Nephron progenitor cell (in vitro differentiated cells): Measurements from ENCODE around the gene MACF1.

ENCODE experiments used
- DNase-seq: peaks from one replicate; pipeline ENCODE4 v3.0.0; 2021
- H3K27ac Mint-ChIP-seq: 2 replicates; pipeline ENCODE4 v1.8.0; 2021; ENCODE audit warnings: mild to moderate bottlenecking, moderate library complexity, mixed read lengths
- H3K27me3 Mint-ChIP-seq: 2 replicates; pipeline ENCODE4 v1.8.0; 2021; ENCODE audit warnings: mild to moderate bottlenecking, low read depth, mixed read lengths; ENCODE audit not compliant: poor library complexity
- H3K36me3 Mint-ChIP-seq: 2 replicates; pipeline ENCODE4 v1.8.0; 2021; ENCODE audit warnings: low read depth, mixed read lengths
- H3K4me1 Mint-ChIP-seq: 2 replicates; pipeline ENCODE4 v1.8.0; 2021; ENCODE audit warnings: mixed read lengths
- H3K4me3 Mint-ChIP-seq: 2 replicates; pipeline ENCODE4 v1.8.0; 2021; ENCODE audit warnings: mild to moderate bottlenecking, moderate library complexity, mixed read lengths
- H3K9me3 Mint-ChIP-seq: 2 replicates; pipeline ENCODE4 v1.8.0; 2021; ENCODE audit warnings: mild to moderate bottlenecking, moderate library complexity, mixed read lengths
- TF ChIP-seq, protein P1 (sequence below): fragments of 200-600 bp; sonication (generic); IDR thresholded peaks from 2 replicates; pipeline ENCODE4 v1.5.0; 2021; ENCODE audit warnings: antibody characterized with exemption

MACF1 gene

GRCh38 chr1:39216771-39217170 is 12.3 kb downstream of the MACF1 start:
- no peak for DNase-seq
- TF ChIP-seq, protein P1, sequence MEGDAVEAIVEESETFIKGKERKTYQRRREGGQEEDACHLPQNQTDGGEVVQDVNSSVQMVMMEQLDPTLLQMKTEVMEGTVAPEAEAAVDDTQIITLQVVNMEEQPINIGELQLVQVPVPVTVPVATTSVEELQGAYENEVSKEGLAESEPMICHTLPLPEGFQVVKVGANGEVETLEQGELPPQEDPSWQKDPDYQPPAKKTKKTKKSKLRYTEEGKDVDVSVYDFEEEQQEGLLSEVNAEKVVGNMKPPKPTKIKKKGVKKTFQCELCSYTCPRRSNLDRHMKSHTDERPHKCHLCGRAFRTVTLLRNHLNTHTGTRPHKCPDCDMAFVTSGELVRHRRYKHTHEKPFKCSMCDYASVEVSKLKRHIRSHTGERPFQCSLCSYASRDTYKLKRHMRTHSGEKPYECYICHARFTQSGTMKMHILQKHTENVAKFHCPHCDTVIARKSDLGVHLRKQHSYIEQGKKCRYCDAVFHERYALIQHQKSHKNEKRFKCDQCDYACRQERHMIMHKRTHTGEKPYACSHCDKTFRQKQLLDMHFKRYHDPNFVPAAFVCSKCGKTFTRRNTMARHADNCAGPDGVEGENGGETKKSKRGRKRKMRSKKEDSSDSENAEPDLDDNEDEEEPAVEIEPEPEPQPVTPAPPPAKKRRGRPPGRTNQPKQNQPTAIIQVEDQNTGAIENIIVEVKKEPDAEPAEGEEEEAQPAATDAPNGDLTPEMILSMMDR, result no peak
- H3K27ac Mint-ChIP-seq, result no peak overlapping the region
- H3K4me3 Mint-ChIP-seq, result no peak overlapping the region
- peaks cover 2% of the 10 kb centered on the region for H3K27me3 Mint-ChIP-seq
- no peaks in the 10 kb centered on the region for H3K9me3 Mint-ChIP-seq
- H3K4me1 Mint-ChIP-seq, result peaks cover 42% of the 10 kb centered on the region
- peaks cover 5% of the 10 kb centered on the region for H3K36me3 Mint-ChIP-seq

DNA sequence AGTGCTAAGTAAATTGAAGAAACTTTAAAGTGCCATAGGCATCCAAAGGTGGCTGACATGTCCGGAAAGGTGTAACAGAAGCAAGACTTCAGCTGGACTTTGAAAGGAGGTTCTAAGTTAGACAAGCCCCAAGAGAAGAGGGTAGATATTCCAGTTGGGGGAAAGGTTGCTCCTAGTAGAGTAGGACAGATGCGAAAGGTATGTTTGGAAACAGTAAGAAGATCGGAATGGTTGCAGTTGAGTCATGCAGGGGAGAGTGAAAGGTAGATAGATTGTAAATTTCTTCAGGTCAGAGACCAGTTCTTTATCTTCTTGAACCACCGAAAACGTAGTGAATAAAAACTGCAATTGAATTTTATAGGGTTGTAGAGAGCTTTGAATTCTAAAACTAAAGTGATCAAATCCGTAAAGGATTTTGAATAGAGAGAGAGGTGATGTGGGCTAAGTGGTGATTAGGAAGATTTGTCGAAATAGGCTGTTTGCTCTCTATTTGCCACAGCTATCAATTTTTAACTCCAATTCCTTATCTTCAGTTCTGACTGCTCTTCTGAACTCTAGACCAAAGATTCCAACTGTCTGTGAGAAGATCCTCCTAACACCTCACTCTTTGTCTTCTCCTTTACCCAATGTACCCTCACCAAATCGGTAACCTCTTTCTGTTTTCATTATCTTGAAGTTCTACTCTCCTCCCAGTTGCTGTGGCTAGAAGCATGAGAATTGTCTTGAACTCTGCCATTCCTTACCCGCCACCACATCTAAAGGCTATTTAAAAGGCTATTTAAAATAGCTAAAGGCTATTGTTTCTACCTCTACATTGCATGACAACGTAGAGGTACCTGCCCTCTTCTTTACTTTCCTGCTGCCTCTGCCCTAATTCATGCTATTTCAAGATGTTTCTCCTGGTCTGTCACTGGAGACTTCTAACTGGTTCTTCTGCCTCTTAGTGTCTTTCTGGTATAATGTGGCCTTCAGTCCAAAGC is 16.7 kb downstream of the MACF1 start:
- peaks cover 2% of the 10 kb centered on the region for H3K27me3 Mint-ChIP-seq
- H3K4me3 Mint-ChIP-seq, result no peak overlapping the region
- H3K4me1 Mint-ChIP-seq, result peaks cover 7% of the 10 kb centered on the region

GRCh38 chr1:39224295-39224829 is 19.9 kb downstream of the MACF1 start:
- Mint-ChIP-seq H3K27ac (peak overlapping the region; percentile 5), H3K9me3 (no peaks in the 10 kb centered on the region), H3K4me1 (no peaks in the 10 kb centered on the region), H3K36me3 (peaks cover 13% of the 10 kb centered on the region), H3K27me3 (peaks cover 2% of the 10 kb centered on the region), H3K4me3 (no peak overlapping the region)
- TF ChIP-seq, protein P1, result no peak
- no peak for DNase-seq

More for the DNA sequence above, 16.7 kb downstream of the MACF1 start:
- Mint-ChIP-seq H3K36me3 (peaks cover 18% of the 10 kb centered on the region), H3K27ac (no peak overlapping the region), H3K9me3 (no peaks in the 10 kb centered on the region)
- no peak for DNase-seq
- TF ChIP-seq, protein P1, result no peak

DNA sequence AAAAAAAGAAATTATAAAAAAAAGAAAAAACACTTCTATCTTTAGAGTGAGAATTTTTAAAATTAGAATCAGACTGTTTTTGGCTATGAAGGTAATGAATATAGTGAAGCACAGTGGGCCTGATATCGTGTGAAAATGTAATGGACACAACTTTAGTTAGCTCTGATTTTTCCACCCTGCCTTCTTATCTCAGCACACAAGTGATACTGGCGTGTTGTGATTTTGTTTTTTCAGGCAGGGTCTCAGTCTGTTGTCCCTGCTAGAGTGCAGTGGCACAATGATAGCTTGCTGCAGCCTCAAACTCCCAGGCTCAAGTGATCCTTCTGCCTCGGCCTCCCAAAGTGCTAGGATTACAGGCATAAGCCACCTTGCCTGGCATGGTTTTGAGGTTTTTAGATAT is 22.3 kb downstream of the MACF1 start:
- no peak overlapping the region for H3K4me3 Mint-ChIP-seq
- H3K36me3 Mint-ChIP-seq, result peaks cover 13% of the 10 kb centered on the region
- H3K27ac Mint-ChIP-seq, result no peak overlapping the region
- TF ChIP-seq, protein P1, result no peak
- no peak for DNase-seq
- H3K9me3 Mint-ChIP-seq, result no peaks in the 10 kb centered on the region
- H3K4me1 Mint-ChIP-seq, result peaks cover 12% of the 10 kb centered on the region
- H3K27me3 Mint-ChIP-seq, result no peaks in the 10 kb centered on the region

DNA sequence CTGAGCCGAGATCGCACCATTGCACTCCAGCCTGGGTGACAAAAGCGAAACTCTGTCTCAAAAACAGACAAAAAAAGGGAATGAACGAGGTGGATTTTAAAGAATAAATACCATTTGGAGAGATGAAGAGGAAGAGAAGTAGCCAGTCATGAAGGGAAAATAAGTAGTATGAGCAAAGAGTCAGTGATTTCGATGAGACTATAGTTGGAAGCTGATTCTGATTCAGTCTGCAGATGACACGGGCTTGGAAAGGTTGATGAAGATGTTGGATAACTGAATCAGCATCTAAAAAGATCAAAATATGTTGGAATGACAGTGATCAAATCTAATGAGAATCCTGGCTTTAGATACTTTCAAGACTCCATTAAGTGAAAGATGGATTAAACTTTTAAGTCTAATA is 23.8 kb downstream of the MACF1 start:
- H3K27me3 Mint-ChIP-seq, result no peaks in the 10 kb centered on the region
- peaks cover 12% of the 10 kb centered on the region for H3K4me1 Mint-ChIP-seq
- H3K27ac Mint-ChIP-seq, result no peak overlapping the region
- peaks cover under 1% of the 10 kb centered on the region for H3K9me3 Mint-ChIP-seq
- no peak overlapping the region for H3K4me3 Mint-ChIP-seq
- TF ChIP-seq, protein P1, result no peak
- H3K36me3 Mint-ChIP-seq, result peaks cover 18% of the 10 kb centered on the region
- DNase-seq, result no peak
